ENCODE measurements around the gene ATP4B. TPM values are rescaled to one million over a fixed set of nuclear protein-coding genes. Genes with fewer than 3 reads are reported as not detected.

ATP4B gene
- total RNA-seq, 1 experiment from 2014 or later, result not detected

GRCh38 chr13:113668491-113668971, 10.5 kb upstream of the ATP4B start:
- H3K4me1 ChIP-seq (ENCODE audit: insufficient read depth, low read length), result no peaks in the 10 kb centered on the region
- H3K9ac ChIP-seq (ENCODE audit: extremely low read depth, insufficient read length, low read length), result no peak overlapping the region
- H3K4me1 Mint-ChIP-seq, result peaks cover 2 to 8% of the 10 kb centered on the region in 2 experiments; a peak in 2 of 4 replicates
- TF ChIP-seq CTCF (conservative IDR thresholded peaks at IDR 0.05), result no peak
- no peak overlapping the region for H2BK12ac ChIP-seq (ENCODE audit: insufficient read length, low read depth, low read length)
- H3K79me2 ChIP-seq (ENCODE audit: insufficient read depth, low read length), result no peaks in the 10 kb centered on the region
- H2BK120ac ChIP-seq (ENCODE audit: low read depth, low read length, poor library complexity, severe bottlenecking), result no peak overlapping the region
- WGBS (ENCODE audit: extremely low coverage, insufficient read length, low lambda C conversion rate), result no CpG with 5 or more reads among the region's 24 CpGs
- H3K36me3 Mint-ChIP-seq (ENCODE audit: insufficient read depth in 1 of 3, low read depth in 3 of 3), result no peaks in the 10 kb centered on the region; a peak in 2 of 7 replicates
- H4K20me1 ChIP-seq (ENCODE audit: control insufficient read depth, insufficient read depth, insufficient read length), result no peaks in the 10 kb centered on the region
- H3K23ac ChIP-seq (ENCODE audit: insufficient read length, low read depth, low read length), result no peak overlapping the region
- no peak overlapping the region for H3K18ac ChIP-seq (ENCODE audit: insufficient read length, low read depth, low read length)
- no peaks in the 10 kb centered on the region for H3K79me1 ChIP-seq (ENCODE audit: insufficient read depth, low read depth, low read length, poor library complexity, severe bottlenecking)
- no peaks in the 10 kb centered on the region for H3K27me3 Mint-ChIP-seq (ENCODE audit: low read depth)
- no peak overlapping the region for H3K14ac ChIP-seq (ENCODE audit: insufficient read depth, low read length)
- no peak overlapping the region for H3K4me2 ChIP-seq (ENCODE audit: insufficient read depth, insufficient read length, low read length)
- DNase-seq, result no peak
- H2AFZ ChIP-seq (ENCODE audit: low read length), result no peak overlapping the region
- H2AK5ac ChIP-seq (ENCODE audit: insufficient read length, low read length), result no peak overlapping the region
- H3K4ac ChIP-seq (ENCODE audit: low read depth, low read length), result no peak overlapping the region
- H3K56ac ChIP-seq (ENCODE audit: insufficient read length, low read depth, low read length), result no peak overlapping the region
- no peaks in the 10 kb centered on the region for H3K9me3 Mint-ChIP-seq
- H2BK15ac ChIP-seq (ENCODE audit: low read depth, low read length), result no peak overlapping the region
- no peak overlapping the region for H3K27ac ChIP-seq (ENCODE audit: insufficient read length, low read depth, low read length)
- no peak overlapping the region for H4K8ac ChIP-seq (replicated peaks; ENCODE audit: insufficient read length, low read depth, low read length)
- H3K4me3 Mint-ChIP-seq, result no peak overlapping the region
- H4K91ac ChIP-seq (ENCODE audit: insufficient read length, low read depth, low read length), result no peak overlapping the region
- no peaks in the 10 kb centered on the region for H3K9me3 ChIP-seq (ENCODE audit: control insufficient read depth, low read depth, low read length)
- H3K27me3 ChIP-seq (ENCODE audit: insufficient read depth, low read length), result no peaks in the 10 kb centered on the region
- no peak overlapping the region for H2BK20ac ChIP-seq (ENCODE audit: low read depth, low read length, poor library complexity, severe bottlenecking)
- no peaks in the 10 kb centered on the region for H3K23me2 ChIP-seq (ENCODE audit: insufficient read length, low read depth, low read length, poor library complexity, severe bottlenecking)
- no peak overlapping the region for H4K5ac ChIP-seq (ENCODE audit: insufficient read length, low read depth, low read length)
- H3T11ph ChIP-seq (ENCODE audit: low read length), result no peak overlapping the region
- no peak overlapping the region for H2BK5ac ChIP-seq (ENCODE audit: insufficient read length, low read length)
- H3K27ac Mint-ChIP-seq, result no peak overlapping the region; a peak in 1 of 7 replicates

Measured in H9 (cell line).